ENCODE measurements around the gene APP.

DNA sequence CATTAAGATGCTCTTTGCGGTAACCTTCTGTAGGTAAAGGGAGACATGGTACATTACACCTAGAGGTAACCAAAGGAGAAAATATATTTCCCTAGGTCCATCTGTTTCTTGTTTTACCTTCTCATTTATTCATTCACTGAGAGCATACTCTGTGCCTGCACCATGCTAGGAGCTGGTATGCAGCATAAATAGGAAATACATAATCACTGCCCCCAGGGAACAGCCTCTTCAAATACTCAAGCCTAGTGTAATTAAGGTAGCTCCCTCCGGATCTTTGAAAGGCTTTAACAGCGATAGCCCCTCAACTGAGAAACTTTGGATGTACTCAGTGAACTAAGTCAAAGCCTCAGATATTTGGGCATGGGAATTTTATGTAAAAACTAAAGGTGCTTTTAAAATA, 312.2 kb downstream of the APP start:
- TF ChIP-seq, protein P1, sequence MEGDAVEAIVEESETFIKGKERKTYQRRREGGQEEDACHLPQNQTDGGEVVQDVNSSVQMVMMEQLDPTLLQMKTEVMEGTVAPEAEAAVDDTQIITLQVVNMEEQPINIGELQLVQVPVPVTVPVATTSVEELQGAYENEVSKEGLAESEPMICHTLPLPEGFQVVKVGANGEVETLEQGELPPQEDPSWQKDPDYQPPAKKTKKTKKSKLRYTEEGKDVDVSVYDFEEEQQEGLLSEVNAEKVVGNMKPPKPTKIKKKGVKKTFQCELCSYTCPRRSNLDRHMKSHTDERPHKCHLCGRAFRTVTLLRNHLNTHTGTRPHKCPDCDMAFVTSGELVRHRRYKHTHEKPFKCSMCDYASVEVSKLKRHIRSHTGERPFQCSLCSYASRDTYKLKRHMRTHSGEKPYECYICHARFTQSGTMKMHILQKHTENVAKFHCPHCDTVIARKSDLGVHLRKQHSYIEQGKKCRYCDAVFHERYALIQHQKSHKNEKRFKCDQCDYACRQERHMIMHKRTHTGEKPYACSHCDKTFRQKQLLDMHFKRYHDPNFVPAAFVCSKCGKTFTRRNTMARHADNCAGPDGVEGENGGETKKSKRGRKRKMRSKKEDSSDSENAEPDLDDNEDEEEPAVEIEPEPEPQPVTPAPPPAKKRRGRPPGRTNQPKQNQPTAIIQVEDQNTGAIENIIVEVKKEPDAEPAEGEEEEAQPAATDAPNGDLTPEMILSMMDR (IDR thresholded peaks at IDR 0.05), result no peak
- TF ChIP-seq POLR2A (IDR thresholded peaks at IDR 0.05) (no peak), EP300 (IDR thresholded peaks at IDR 0.05) (no peak)
